Ovary (tissue), 3 donors: ENCODE data around the gene FBP2.

Experiments
- CTCF ChIP-seq, 3 donors: fragments of 450-650 bp in 2 of 3; fragments of 200-600 bp in 1 of 3; IDR thresholded peaks; one replicate each; pipeline versions ENCODE4 v1.5.1 to v1.8.0; 2016 to 2022; ENCODE audit warnings: antibody characterized with exemption in 3 of 3, mild to moderate bottlenecking in 1 of 3
- EP300 ChIP-seq: sonication (generic); formaldehyde crosslinking; IDR thresholded peaks from one replicate; pipeline ENCODE4 v1.6.1; 2017; ENCODE audit warnings: antibody characterized with exemption
- POLR2A ChIP-seq: fragments of 450-650 bp; IDR thresholded peaks from one replicate; pipeline ENCODE4 v1.6.1; 2017; ENCODE audit warnings: antibody characterized with exemption, mild to moderate bottlenecking, moderate library complexity
- donor health status: DM: no; HTN: no; CAD: no.

- no peak for TF ChIP-seq CTCF (IDR thresholded peaks at IDR 0.05)
- TF ChIP-seq POLR2A = no peak
- TF ChIP-seq EP300 = no peak
These were observed 31.0 kb upstream of the FBP2 start for GRCh38 chr9:94624629-94625028.
